K562 (cell line): ENCODE results near the gene PARD3B. TPM values are rescaled to one million over a fixed set of nuclear protein-coding genes. Genes with fewer than 3 reads are reported as not detected.

ENCODE experiments used
- ATAC-seq: fragments of 200-7000 bp; cut with Tn5 transposase; 3 replicates; pipeline ENCODE4 v1.9.1; 2020; ENCODE audit warnings: moderate library complexity
- BruUV-seq: library from RNA; stranded (reverse); fragments of 400-500 nt; replicated peaks from 2 replicates; lab custom pipeline; 2021; lab: Mats Ljungman, UMichigan
- CTCF ChIA-PET: fragments of 300-600 bp; formaldehyde crosslinking; extraction: SDS; loops from one replicate; lab custom pipeline; 2021; ENCODE audit warnings: low intra/inter-chr PET ratio; lab: Yijun Ruan, JAX
- POLR2A ChIA-PET: fragments of 300-600, 350-650 bp; sonication (Branson Sonifier 250); formaldehyde crosslinking; extraction: SDS; loops from one replicate; lab custom pipeline; 2021; ENCODE audit warnings: antibody characterized with exemption, inconsistent platforms; lab: Yijun Ruan, JAX
- DNase-seq, 4 experiments: peaks; one replicate each; pipeline versions ENCODE4 v3.0.0 to v3.0.0-alpha.2; 2011 to 2018; ENCODE audit warnings: low spot score in 3 of 4, mixed read lengths in 3 of 4; ENCODE audit errors: extremely low read depth in 1 of 4
- FAIRE-seq: peaks from 2 replicates; lab custom pipeline; 2011; peaks lifted over from hg19 to GRCh38; lab: Jason Lieb, UNC
- H2AFZ ChIP-seq: 2 replicates; pipeline ENCODE4 v1.6.0; 2011; ENCODE audit warnings: low read depth, low read length, control low read depth, inconsistent platforms
- H3K27ac ChIP-seq: fragments of 200-600 bp; 3 replicates; pipeline ENCODE4 v1.8.0; 2011; ENCODE audit warnings: low read depth, mild to moderate bottlenecking, control low read depth, inconsistent platforms, low read length, moderate library complexity, mixed read lengths; ENCODE audit errors: extremely low read depth
- H3K27me3 ChIP-seq, 2 experiments: fragments of 300-600 bp in 1 of 2; 2 replicates in 1 of 2; 3 replicates in 1 of 2; pipeline versions ENCODE4 v1.6.0 to v1.8.0; 2011; ENCODE audit warnings: inconsistent platforms in 2 of 2, low read length in 2 of 2, mild to moderate bottlenecking in 1 of 2, mixed read lengths in 1 of 2, moderate library complexity in 1 of 2; ENCODE audit not compliant: control insufficient read depth in 2 of 2, insufficient read depth in 2 of 2
- H3K36me3 ChIP-seq: fragments of 300-600 bp; 3 replicates; pipeline ENCODE4 v1.8.0; 2011; ENCODE audit warnings: mild to moderate bottlenecking, low read length, inconsistent platforms; ENCODE audit not compliant: control insufficient read depth, insufficient read depth
- H3K4me1 ChIP-seq, 2 experiments: fragments of 200-600 bp in 1 of 2; replicated peaks in 1 of 2; 2 replicates in 1 of 2; 3 replicates in 1 of 2; pipeline versions ENCODE4 v1.5.1 to v1.8.0; 2011; ENCODE audit warnings: inconsistent platforms in 2 of 2, low read length in 2 of 2, mild to moderate bottlenecking in 1 of 2, mixed read lengths in 1 of 2, moderate library complexity in 1 of 2; ENCODE audit not compliant: control insufficient read depth in 2 of 2, insufficient read depth in 2 of 2
- H3K4me2 ChIP-seq: 2 replicates; pipeline ENCODE4 v1.6.1; 2011; ENCODE audit warnings: low read length, control low read depth, inconsistent platforms, mixed read lengths; ENCODE audit not compliant: insufficient read depth
- H3K4me3 ChIP-seq: fragments of 200-600 bp; sonication (generic), shearing (Covaris generic); 2 replicates; pipeline ENCODE4 v1.5.1; 2016; ENCODE audit warnings: control low read depth, inconsistent platforms
- H3K79me2 ChIP-seq: fragments of 200-600 bp; 3 replicates; pipeline ENCODE4 v1.8.0; 2011; ENCODE audit warnings: low read length, inconsistent platforms; ENCODE audit not compliant: control insufficient read depth, insufficient read depth
- H3K9ac ChIP-seq, 2 experiments: 2 replicates each; pipeline versions ENCODE4 v1.6.0 to v1.6.1; 2011; ENCODE audit warnings: low read depth in 2 of 2, low read length in 2 of 2, control low read depth in 1 of 2, inconsistent platforms in 1 of 2, mild to moderate bottlenecking in 1 of 2, mixed read lengths in 1 of 2; ENCODE audit not compliant: insufficient read depth in 1 of 2
- H3K9me1 ChIP-seq: one replicate; pipeline ENCODE4 v1.6.0; 2011; ENCODE audit warnings: inconsistent platforms, mild to moderate bottlenecking, low read length, moderate library complexity; ENCODE audit not compliant: control insufficient read depth, insufficient read depth
- H3K9me3 ChIP-seq: replicated peaks from 2 replicates; pipeline ENCODE4 v1.5.1; 2011; ENCODE audit warnings: low read depth, low read length, inconsistent platforms; ENCODE audit not compliant: control insufficient read depth, insufficient read depth
- H4K20me1 ChIP-seq: replicated peaks from 2 replicates; pipeline ENCODE4 v1.6.1; 2011; ENCODE audit warnings: low read length, inconsistent platforms, mixed read lengths; ENCODE audit not compliant: control insufficient read depth, insufficient read depth
- RREB1 ChIP-seq: fragments of 250-450 bp; sonication (Bioruptor Pico); IDR thresholded peaks from 2 replicates; pipeline ENCODE4 v1.4.0; 2020
- TARDBP ChIP-seq: fragments of 450-650 bp; IDR thresholded peaks from 2 replicates; pipeline ENCODE4 v1.6.1; 2016
- ZNF512 ChIP-seq: IDR thresholded peaks from 2 replicates; pipeline ENCODE4 v1.6.1; 2016; ENCODE audit warnings: missing genetic modification characterization, missing compliant biosample characterization
- ZNF778 ChIP-seq: fragments of 450-650 bp; formaldehyde crosslinking; IDR thresholded peaks from 2 replicates; pipeline ENCODE4 v1.4.0; 2020; ENCODE audit warnings: mild to moderate bottlenecking, moderate library complexity
- ZNF780A ChIP-seq: fragments of 250-450 bp; sonication (Bioruptor Pico); IDR thresholded peaks from 2 replicates; pipeline ENCODE4 v1.5.0; 2021; ENCODE audit warnings: mild to moderate bottlenecking
- WGBS: fragments of 100-300 bp; shearing (Covaris generic); methylation state at CpG from one replicate; pipeline ENCODE4 v1.1.6; 2016; ENCODE audit warnings: low coverage, mixed read lengths; ENCODE audit not compliant: insufficient coverage; ENCODE audit errors: missing lambda C conversion rate; 5-methylcytosine and 5-hydroxymethylcytosine counted together
- in situ Hi-C: fragments of 300-500 bp; cut with MboI; formaldehyde crosslinking; loops from 4 replicates; pipeline ENCODE4 v1.15.0; 2018; ENCODE audit warnings: inconsistent platforms, mixed read lengths
- intact Hi-C: fragments of 100-400 bp; cut with micrococcal nuclease; formaldehyde crosslinking; loops from 2 replicates; pipeline ENCODE4 v1.14.2; 2022
- polyA plus RNA-seq, 8 experiments: library from polyadenylated mRNA; depleted of rRNA in 4 of 8; stranded (reverse) in 5 of 8; unstranded in 3 of 8; fragments of >200 nt; fragmentation: Nextera tagmentation in 2 of 8; fragmentation: Illumina TruSeq in 1 of 8; extraction: Ambion mirVana in 2 of 8; extraction: Trizol in 1 of 8; gene quantifications; 2 replicates each; pipeline versions ENCODE4 v1.2.1 to v1.2.3, GENCODE V29; 2011 to 2014; ENCODE audit warnings: inconsistent platforms in 1 of 8, missing spikeins in 1 of 8
- total RNA-seq, 7 experiments: library from RNA; depleted of rRNA in 6 of 7; stranded (reverse); fragments of >200 nt in 6 of 7; fragmentation: Illumina TruSeq in 2 of 7; extraction: Trizol in 2 of 7; gene quantifications; 2 replicates each; pipeline versions ENCODE4 v1.2.1 to v1.2.3, GENCODE V29; 2011 to 2021; ENCODE audit warnings: low replicate concordance in 1 of 7
- TF ChIP-seq, protein P1 (sequence below): fragments of 250-450 bp; sonication (Bioruptor Pico); IDR thresholded peaks from 2 replicates; pipeline ENCODE4 v1.4.0; 2020; ENCODE audit warnings: mild to moderate bottlenecking, moderate library complexity
- TF ChIP-seq, protein P2 (sequence below), 2 experiments: IDR thresholded peaks; 2 replicates each; pipeline ENCODE4 v1.6.1; 2011; ENCODE audit warnings: borderline replicate concordance in 1 of 2, control low read depth in 1 of 2, low read depth in 1 of 2, low read length in 1 of 2, mild to moderate bottlenecking in 1 of 2, mixed read lengths in 1 of 2, moderate library complexity in 1 of 2; ENCODE audit not compliant: insufficient read depth in 1 of 2, insufficient read length in 1 of 2, poor library complexity in 1 of 2, severe bottlenecking in 1 of 2; ENCODE audit errors: extremely low read depth in 1 of 2

PARD3B gene
- total and polyA plus RNA-seq, 9 of the 15 experiments (the other 6 are each of a cell fraction or from before 2014, with no cell fraction given), result 0.15 to 3.0 (median 1.1) TPM

DNA sequence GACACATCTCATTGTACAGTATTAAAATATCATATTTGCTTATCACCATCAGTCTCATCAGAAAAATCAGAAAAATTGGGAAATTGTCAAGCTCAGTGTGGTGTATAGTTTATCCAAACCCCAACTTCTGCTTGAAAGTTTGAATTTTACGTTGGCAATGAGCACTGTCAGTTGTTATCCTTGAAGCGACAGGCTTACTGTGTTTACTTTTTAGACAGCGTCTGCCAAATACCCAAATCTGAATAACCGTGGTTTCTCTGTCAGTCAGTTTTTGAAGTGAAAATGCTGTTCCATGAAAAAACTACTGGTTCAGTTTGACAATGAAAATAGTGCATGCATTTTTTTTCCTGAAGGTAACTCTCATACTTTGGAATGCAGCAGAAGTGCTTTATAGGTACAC, 70.2 kb downstream of the PARD3B start:
- Histone ChIP-seq H4K20me1 (no peaks in the 10 kb centered on the region), H3K4me2 (no peak overlapping the region), H3K4me1 (no peaks in the 10 kb centered on the region), H2AFZ (no peak overlapping the region), H3K9me1 (no peaks in the 10 kb centered on the region), H3K27me3 (no peaks in the 10 kb centered on the region), H3K4me3 (no peak overlapping the region), H3K9ac (no peak overlapping the region), H3K9me3 (no peaks in the 10 kb centered on the region), H3K79me2 (no peaks in the 10 kb centered on the region), H3K27ac (no peak overlapping the region), H3K36me3 (no peaks in the 10 kb centered on the region)
- CTCF ChIA-PET, result no interaction called here
- WGBS, result 14% methylated on average over 4 of the region's 4 CpGs
- POLR2A ChIA-PET, result no interaction called here
- FAIRE-seq (no peak), DNase-seq (no peak), ATAC-seq (no peak)
- in situ Hi-C loops (no loop called here), intact Hi-C loops (no loop called here)
- BruUV-seq, result no TSS peak
- TF ChIP-seq RREB1 (CRISPR knock-in tag), result no peak
- no peak for TF ChIP-seq ZNF780A
- no peak for TF ChIP-seq ZNF512
- TF ChIP-seq ZNF778, result no peak
- TF ChIP-seq, protein P1, sequence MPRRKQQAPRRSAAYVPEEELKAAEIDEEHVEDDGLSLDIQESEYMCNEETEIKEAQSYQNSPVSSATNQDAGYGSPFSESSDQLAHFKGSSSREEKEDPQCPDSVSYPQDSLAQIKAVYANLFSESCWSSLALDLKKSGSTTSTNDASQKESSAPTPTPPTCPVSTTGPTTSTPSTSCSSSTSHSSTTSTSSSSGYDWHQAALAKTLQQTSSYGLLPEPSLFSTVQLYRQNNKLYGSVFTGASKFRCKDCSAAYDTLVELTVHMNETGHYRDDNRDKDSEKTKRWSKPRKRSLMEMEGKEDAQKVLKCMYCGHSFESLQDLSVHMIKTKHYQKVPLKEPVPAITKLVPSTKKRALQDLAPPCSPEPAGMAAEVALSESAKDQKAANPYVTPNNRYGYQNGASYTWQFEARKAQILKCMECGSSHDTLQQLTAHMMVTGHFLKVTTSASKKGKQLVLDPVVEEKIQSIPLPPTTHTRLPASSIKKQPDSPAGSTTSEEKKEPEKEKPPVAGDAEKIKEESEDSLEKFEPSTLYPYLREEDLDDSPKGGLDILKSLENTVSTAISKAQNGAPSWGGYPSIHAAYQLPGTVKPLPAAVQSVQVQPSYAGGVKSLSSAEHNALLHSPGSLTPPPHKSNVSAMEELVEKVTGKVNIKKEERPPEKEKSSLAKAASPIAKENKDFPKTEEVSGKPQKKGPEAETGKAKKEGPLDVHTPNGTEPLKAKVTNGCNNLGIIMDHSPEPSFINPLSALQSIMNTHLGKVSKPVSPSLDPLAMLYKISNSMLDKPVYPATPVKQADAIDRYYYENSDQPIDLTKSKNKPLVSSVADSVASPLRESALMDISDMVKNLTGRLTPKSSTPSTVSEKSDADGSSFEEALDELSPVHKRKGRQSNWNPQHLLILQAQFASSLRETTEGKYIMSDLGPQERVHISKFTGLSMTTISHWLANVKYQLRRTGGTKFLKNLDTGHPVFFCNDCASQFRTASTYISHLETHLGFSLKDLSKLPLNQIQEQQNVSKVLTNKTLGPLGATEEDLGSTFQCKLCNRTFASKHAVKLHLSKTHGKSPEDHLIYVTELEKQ (CRISPR knock-in tag), result no peak
- TF ChIP-seq, protein P2, sequence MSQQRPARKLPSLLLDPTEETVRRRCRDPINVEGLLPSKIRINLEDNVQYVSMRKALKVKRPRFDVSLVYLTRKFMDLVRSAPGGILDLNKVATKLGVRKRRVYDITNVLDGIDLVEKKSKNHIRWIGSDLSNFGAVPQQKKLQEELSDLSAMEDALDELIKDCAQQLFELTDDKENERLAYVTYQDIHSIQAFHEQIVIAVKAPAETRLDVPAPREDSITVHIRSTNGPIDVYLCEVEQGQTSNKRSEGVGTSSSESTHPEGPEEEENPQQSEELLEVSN (IDR thresholded peaks at IDR 0.05; ENCODE audit: borderline replicate concordance in 1 of 2, extremely low read depth in 1 of 2, insufficient read depth in 1 of 2, insufficient read length in 1 of 2, low read depth in 1 of 2, low read length in 1 of 2, poor library complexity in 1 of 2, severe bottlenecking in 1 of 2), result no peak
- TF ChIP-seq TARDBP, result no peak
